Astrocyte (in vitro differentiated cells and primary cell): ENCODE measurements around the gene RNU7-1. TPM values are rescaled to one million over a fixed set of nuclear protein-coding genes. Genes with fewer than 3 reads are reported as not detected.

Source experiments
- DNase-seq: peaks from one replicate; pipeline ENCODE4 v3.0.0-alpha.2; 2010; ENCODE audit warnings: low read depth
- FAIRE-seq: peaks from 2 replicates; lab custom pipeline; 2011; peaks lifted over from hg19 to GRCh38; lab: Jason Lieb, UNC
- H2AFZ ChIP-seq: 2 replicates; pipeline ENCODE4 v1.6.0; 2012; ENCODE audit warnings: low read depth, low read length, inconsistent platforms
- H3K27ac ChIP-seq: 2 replicates; pipeline ENCODE4 v1.5.1; 2011; ENCODE audit warnings: low read depth, low read length, inconsistent platforms
- H3K27me3 ChIP-seq: 2 replicates; pipeline ENCODE4 v1.6.0; 2011; ENCODE audit warnings: low read length, inconsistent platforms; ENCODE audit not compliant: insufficient read depth
- H3K36me3 ChIP-seq: 2 replicates; pipeline ENCODE4 v1.5.1; 2011; ENCODE audit warnings: low read length, inconsistent platforms; ENCODE audit not compliant: insufficient read depth
- H3K4me1 ChIP-seq: 2 replicates; pipeline ENCODE4 v1.5.1; 2011; ENCODE audit warnings: low read length, inconsistent platforms; ENCODE audit not compliant: insufficient read depth
- H3K4me2 ChIP-seq: 2 replicates; pipeline ENCODE4 v1.6.0; 2012; ENCODE audit warnings: low read length, inconsistent platforms
- H3K4me3 ChIP-seq: 2 replicates; pipeline ENCODE4 v1.5.1; 2011; ENCODE audit warnings: low read depth, mild to moderate bottlenecking, low read length, inconsistent platforms; ENCODE audit not compliant: insufficient read depth
- H3K79me2 ChIP-seq: 2 replicates; pipeline ENCODE4 v1.6.0; 2012; ENCODE audit warnings: mild to moderate bottlenecking, low read length, inconsistent platforms; ENCODE audit not compliant: insufficient read depth
- H3K9ac ChIP-seq: 2 replicates; pipeline ENCODE4 v1.6.0; 2012; ENCODE audit warnings: mild to moderate bottlenecking, low read length, inconsistent platforms
- H3K9me3 ChIP-seq: 2 replicates; pipeline ENCODE4 v1.5.1; 2012; ENCODE audit warnings: low read depth, mild to moderate bottlenecking, low read length, inconsistent platforms; ENCODE audit not compliant: insufficient read depth
- H4K20me1 ChIP-seq: 2 replicates; pipeline ENCODE4 v1.6.0; 2012; ENCODE audit warnings: low read length, inconsistent platforms; ENCODE audit not compliant: insufficient read depth
- H3K27ac Mint-ChIP-seq: one replicate; pipeline ENCODE4 v1.8.0; 2021; ENCODE audit warnings: mild to moderate bottlenecking, mixed read lengths; ENCODE audit not compliant: unreplicated experiment
- H3K27me3 Mint-ChIP-seq: one replicate; pipeline ENCODE4 v1.8.0; 2021; ENCODE audit warnings: low read depth, mixed read lengths; ENCODE audit not compliant: unreplicated experiment
- H3K36me3 Mint-ChIP-seq: one replicate; pipeline ENCODE4 v1.8.0; 2021; ENCODE audit warnings: low read depth, mixed read lengths; ENCODE audit not compliant: unreplicated experiment
- H3K4me1 Mint-ChIP-seq: one replicate; pipeline ENCODE4 v1.8.0; 2021; ENCODE audit warnings: low read depth, mixed read lengths; ENCODE audit not compliant: unreplicated experiment
- H3K4me3 Mint-ChIP-seq: one replicate; pipeline ENCODE4 v1.8.0; 2021; ENCODE audit warnings: mild to moderate bottlenecking, moderate library complexity, mixed read lengths; ENCODE audit not compliant: unreplicated experiment
- H3K9me3 Mint-ChIP-seq: one replicate; pipeline ENCODE4 v1.8.0; 2021; ENCODE audit warnings: mild to moderate bottlenecking, mixed read lengths; ENCODE audit not compliant: unreplicated experiment
- EZH2 ChIP-seq: IDR thresholded peaks from 2 replicates; pipeline ENCODE4 v1.6.1; 2012; ENCODE audit warnings: mild to moderate bottlenecking, low read length, inconsistent platforms; ENCODE audit not compliant: insufficient read depth
- total RNA-seq: library from RNA; stranded (reverse); gene quantifications from 2 replicates; pipeline ENCODE4 v1.2.1, GENCODE V29; 2021
- TF ChIP-seq, protein P1 (sequence below): IDR thresholded peaks from 2 replicates; pipeline ENCODE4 v1.5.1; 2011; ENCODE audit warnings: low read depth, mild to moderate bottlenecking, inconsistent platforms, low read length, moderate library complexity; ENCODE audit not compliant: insufficient read depth

The RNU7-1 gene
- total RNA-seq, 1 donor from 2014 or later, result not detected

DNA sequence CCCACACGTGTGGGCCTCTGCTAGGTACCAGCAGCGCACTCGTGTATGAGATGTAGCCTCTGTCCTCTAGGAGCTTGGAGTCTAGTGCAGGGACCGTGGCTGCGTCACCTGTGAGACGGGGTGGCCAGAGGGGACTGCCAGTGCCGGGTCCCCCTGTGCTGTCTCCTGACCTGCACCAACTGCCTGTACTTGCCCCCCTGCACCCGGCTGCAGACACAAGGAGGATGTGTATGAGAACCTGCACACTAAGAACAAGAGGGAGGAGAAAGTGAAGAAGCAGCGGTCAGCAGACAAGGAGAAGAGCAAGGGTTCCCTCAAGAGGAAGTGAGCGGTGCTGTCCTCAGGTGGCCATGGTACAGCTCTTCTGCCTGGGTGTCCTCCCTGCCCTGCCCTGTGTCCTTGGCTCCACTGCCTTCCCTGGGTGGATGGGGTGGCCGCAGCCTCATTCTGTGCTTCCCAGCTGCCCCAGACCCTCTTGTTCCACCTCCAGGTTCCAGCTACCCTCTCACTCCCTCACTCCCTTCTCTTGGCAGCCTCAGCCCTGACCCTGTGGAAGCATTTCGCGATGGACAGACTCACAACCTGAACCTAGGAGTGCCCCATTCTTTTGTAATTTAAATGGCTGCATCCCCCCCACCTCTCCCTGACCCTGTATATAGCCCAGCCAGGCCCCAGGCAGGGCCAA lies 17.1 kb downstream of the RNU7-1 start:
- Histone ChIP-seq H3K4me2 (peak overlapping the region; percentile 78), H3K36me3 (peaks cover 6% of the 10 kb centered on the region), H3K79me2 (no peaks in the 10 kb centered on the region), H3K27ac (no peak overlapping the region), H2AFZ (peak overlapping the region; percentile 89), H3K4me1 (peaks cover 19% of the 10 kb centered on the region), H3K4me3 (no peak overlapping the region), H4K20me1 (no peaks in the 10 kb centered on the region), H3K9me3 (no peaks in the 10 kb centered on the region), H3K9ac (peak overlapping the region; percentile 66), H3K27me3 (no peaks in the 10 kb centered on the region)
- TF ChIP-seq, protein P1, sequence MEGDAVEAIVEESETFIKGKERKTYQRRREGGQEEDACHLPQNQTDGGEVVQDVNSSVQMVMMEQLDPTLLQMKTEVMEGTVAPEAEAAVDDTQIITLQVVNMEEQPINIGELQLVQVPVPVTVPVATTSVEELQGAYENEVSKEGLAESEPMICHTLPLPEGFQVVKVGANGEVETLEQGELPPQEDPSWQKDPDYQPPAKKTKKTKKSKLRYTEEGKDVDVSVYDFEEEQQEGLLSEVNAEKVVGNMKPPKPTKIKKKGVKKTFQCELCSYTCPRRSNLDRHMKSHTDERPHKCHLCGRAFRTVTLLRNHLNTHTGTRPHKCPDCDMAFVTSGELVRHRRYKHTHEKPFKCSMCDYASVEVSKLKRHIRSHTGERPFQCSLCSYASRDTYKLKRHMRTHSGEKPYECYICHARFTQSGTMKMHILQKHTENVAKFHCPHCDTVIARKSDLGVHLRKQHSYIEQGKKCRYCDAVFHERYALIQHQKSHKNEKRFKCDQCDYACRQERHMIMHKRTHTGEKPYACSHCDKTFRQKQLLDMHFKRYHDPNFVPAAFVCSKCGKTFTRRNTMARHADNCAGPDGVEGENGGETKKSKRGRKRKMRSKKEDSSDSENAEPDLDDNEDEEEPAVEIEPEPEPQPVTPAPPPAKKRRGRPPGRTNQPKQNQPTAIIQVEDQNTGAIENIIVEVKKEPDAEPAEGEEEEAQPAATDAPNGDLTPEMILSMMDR, result no peak
- TF ChIP-seq EZH2, result no peak
- Mint-ChIP-seq H3K27ac (no peak overlapping the region), H3K9me3 (no peaks in the 10 kb centered on the region), H3K36me3 (peaks cover 8% of the 10 kb centered on the region), H3K27me3 (peaks cover 4% of the 10 kb centered on the region), H3K4me1 (peaks cover 23% of the 10 kb centered on the region), H3K4me3 (no peak overlapping the region)
- FAIRE-seq (no peak), DNase-seq (peak; percentile 16)

DNA sequence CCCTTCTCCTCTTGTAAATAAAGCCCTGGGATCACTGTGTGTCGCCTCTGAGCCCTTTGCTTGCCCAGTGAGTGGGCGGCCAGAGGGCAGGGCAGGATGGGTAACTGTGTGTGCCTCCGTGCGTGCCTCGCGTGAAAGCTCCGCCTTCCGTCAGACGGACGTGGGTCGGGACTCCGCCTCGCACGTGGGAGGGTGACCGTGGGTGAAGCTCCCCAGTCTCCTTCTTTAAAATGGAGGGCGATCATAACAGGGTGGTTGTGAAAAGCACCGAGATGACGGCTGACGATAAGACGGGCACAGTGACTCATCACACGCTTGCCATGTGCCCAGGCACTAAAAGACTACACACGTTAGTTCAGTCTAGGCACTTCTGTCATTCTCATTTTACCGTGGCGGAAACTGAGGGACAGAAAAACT lies 17.7 kb downstream of the RNU7-1 start:
- Mint-ChIP-seq H3K27ac (peak overlapping the region; percentile 98), H3K9me3 (no peaks in the 10 kb centered on the region), H3K27me3 (peaks cover 4% of the 10 kb centered on the region), H3K4me1 (peaks cover 23% of the 10 kb centered on the region), H3K4me3 (peak overlapping the region; percentile 75), H3K36me3 (peaks cover 11% of the 10 kb centered on the region)
- Histone ChIP-seq H3K79me2 (no peaks in the 10 kb centered on the region), H3K27ac (peak overlapping the region; percentile 54), H3K27me3 (no peaks in the 10 kb centered on the region), H3K36me3 (peaks cover 11% of the 10 kb centered on the region), H3K4me3 (peak overlapping the region; percentile 7), H3K9ac (peak overlapping the region; percentile 66), H3K9me3 (no peaks in the 10 kb centered on the region), H3K4me1 (peaks cover 19% of the 10 kb centered on the region), H2AFZ (peak overlapping the region; percentile 89), H4K20me1 (no peaks in the 10 kb centered on the region), H3K4me2 (peak overlapping the region; percentile 78)
- no peak for TF ChIP-seq EZH2
- TF ChIP-seq, protein P1, result no peak
- no peak for FAIRE-seq
- DNase-seq, result peak; percentile 46
